ENCODE data around the gene CDK14. TPM values are rescaled to one million over a fixed set of nuclear protein-coding genes. Genes with fewer than 3 reads are reported as not detected.

The CDK14 gene
- total RNA-seq, 4 donors from 2014 or later: 3.5 to 5.1 (median 3.9) TPM

- no peak for TF ChIP-seq POLR2AphosphoS5 (IDR thresholded peaks at IDR 0.05)
- TF ChIP-seq POLR2A (IDR thresholded peaks at IDR 0.05): no peak
- TF ChIP-seq CTCF (IDR thresholded peaks at IDR 0.05): no peak
- no peak for TF ChIP-seq EP300 (IDR thresholded peaks at IDR 0.05)
- Histone ChIP-seq H3K4me1 (no peaks in the 10 kb centered on the region), H3K27me3 (no peaks in the 10 kb centered on the region), H3K9me3 (peaks cover 4% of the 10 kb centered on the region), H3K36me3 (no peaks in the 10 kb centered on the region), H3K4me3 (no peak overlapping the region), H3K27ac (no peak overlapping the region)
- WGBS: 88% methylated on average over 2 of the region's 2 CpGs
- DNase-seq (ENCODE audit: low spot score in 2 of 2): no peak
Measured at GRCh38 chr7:90834771-90835170, 238.7 kb downstream of the CDK14 start.

DNA sequence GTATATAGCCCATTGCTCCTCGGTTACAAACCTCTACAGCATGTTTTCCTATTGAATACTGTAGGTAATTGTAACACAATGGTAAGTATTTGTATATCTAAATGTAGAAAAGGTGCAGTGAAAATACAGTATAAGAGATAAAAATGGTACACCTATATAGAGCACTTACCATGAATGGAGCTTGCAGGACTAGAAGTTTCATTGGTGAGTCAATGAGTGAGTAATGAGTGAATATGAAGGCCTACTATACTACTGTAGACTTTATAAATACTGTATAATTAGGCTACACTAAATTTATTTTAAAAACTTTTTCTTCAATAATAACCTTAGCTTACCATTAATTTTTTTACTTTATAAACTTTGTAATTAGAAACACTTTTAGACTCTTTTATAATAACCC lies 239.7 kb downstream of the CDK14 start:
- WGBS: 83% methylated on average over 1 of the region's 1 CpG
- H3K4me1 ChIP-seq: no peaks in the 10 kb centered on the region
- H3K36me3 ChIP-seq: no peaks in the 10 kb centered on the region
- no peak overlapping the region for H3K4me3 ChIP-seq
- no peak for TF ChIP-seq EP300 (IDR thresholded peaks at IDR 0.05)
- TF ChIP-seq CTCF (IDR thresholded peaks at IDR 0.05): no peak
- TF ChIP-seq POLR2A (IDR thresholded peaks at IDR 0.05): no peak
- TF ChIP-seq POLR2AphosphoS5 (IDR thresholded peaks at IDR 0.05): no peak
- H3K27ac ChIP-seq: no peak overlapping the region
- H3K27me3 ChIP-seq: no peaks in the 10 kb centered on the region
- H3K9me3 ChIP-seq: peaks cover 4% of the 10 kb centered on the region
- no peak for DNase-seq (ENCODE audit: low spot score in 2 of 2)

DNA sequence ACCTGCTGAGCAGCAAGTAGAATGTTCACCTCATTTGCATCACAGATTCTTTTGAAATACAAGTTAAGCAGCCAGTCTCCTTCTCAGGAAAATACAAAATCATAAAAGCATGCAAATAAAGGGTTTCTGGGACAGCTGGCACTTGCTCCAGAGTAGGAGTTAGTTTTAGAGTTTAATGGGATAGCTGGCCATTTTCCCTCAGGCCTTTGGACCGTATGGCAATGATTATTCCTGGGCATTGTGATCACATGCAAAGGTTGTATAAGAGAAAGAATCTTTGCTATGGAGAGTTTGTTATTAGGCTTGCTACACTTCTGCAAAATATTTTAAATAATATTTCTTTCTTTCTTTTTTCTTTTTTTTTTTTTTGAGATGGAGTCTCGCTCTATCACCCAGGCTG lies 240.8 kb downstream of the CDK14 start:
- Histone ChIP-seq H3K27ac (no peak overlapping the region), H3K4me3 (no peak overlapping the region), H3K9me3 (peaks cover 4% of the 10 kb centered on the region), H3K27me3 (no peaks in the 10 kb centered on the region), H3K36me3 (no peaks in the 10 kb centered on the region), H3K4me1 (no peaks in the 10 kb centered on the region)
- WGBS: 79% methylated on average over 2 of the region's 2 CpGs
- no peak for DNase-seq (ENCODE audit: low spot score in 2 of 2)
- no peak for TF ChIP-seq EP300 (IDR thresholded peaks at IDR 0.05)

- Histone ChIP-seq H3K4me3 (no peak overlapping the region), H3K9me3 (peaks cover 4% of the 10 kb centered on the region), H3K27ac (no peak overlapping the region), H3K27me3 (no peaks in the 10 kb centered on the region), H3K36me3 (no peaks in the 10 kb centered on the region), H3K4me1 (no peaks in the 10 kb centered on the region)
- 97% methylated on average over 8 of the region's 8 CpGs for WGBS
- no peak for DNase-seq (ENCODE audit: low spot score in 2 of 2)
- TF ChIP-seq CTCF (IDR thresholded peaks at IDR 0.05) (no peak), POLR2A (IDR thresholded peaks at IDR 0.05) (no peak), EP300 (IDR thresholded peaks at IDR 0.05) (no peak), POLR2AphosphoS5 (IDR thresholded peaks at IDR 0.05) (no peak)
Measured at GRCh38 chr7:90838799-90839198, 242.7 kb downstream of the CDK14 start.

DNA sequence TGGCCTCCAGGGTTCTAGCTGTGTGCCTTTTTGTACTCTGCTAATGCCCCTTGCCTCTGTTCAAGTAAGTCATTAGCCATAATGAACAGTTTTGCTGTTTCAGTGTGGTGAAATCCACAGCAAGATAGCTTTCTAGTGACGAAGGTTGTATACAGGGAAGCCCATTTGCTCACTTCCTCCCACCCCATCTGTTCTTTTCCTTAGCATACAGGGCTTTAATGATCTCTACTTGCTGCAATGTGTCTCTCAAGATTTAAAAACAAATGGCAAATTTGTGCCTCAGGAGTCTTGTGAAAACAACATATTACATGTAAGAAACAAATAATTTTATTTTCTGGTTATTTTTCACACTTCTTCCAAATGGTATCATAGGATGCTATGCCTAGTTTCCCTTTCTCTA lies 243.2 kb downstream of the CDK14 start:
- DNase-seq (ENCODE audit: low spot score in 2 of 2): no peak
- Histone ChIP-seq H3K27me3 (no peaks in the 10 kb centered on the region), H3K4me1 (no peaks in the 10 kb centered on the region), H3K36me3 (no peaks in the 10 kb centered on the region), H3K27ac (no peak overlapping the region), H3K9me3 (peaks cover 4% of the 10 kb centered on the region), H3K4me3 (no peak overlapping the region)
- TF ChIP-seq CTCF (IDR thresholded peaks at IDR 0.05) (no peak), POLR2AphosphoS5 (IDR thresholded peaks at IDR 0.05) (no peak), EP300 (IDR thresholded peaks at IDR 0.05) (no peak), POLR2A (IDR thresholded peaks at IDR 0.05) (no peak)
- 97% methylated on average over 1 of the region's 1 CpG for WGBS

DNA sequence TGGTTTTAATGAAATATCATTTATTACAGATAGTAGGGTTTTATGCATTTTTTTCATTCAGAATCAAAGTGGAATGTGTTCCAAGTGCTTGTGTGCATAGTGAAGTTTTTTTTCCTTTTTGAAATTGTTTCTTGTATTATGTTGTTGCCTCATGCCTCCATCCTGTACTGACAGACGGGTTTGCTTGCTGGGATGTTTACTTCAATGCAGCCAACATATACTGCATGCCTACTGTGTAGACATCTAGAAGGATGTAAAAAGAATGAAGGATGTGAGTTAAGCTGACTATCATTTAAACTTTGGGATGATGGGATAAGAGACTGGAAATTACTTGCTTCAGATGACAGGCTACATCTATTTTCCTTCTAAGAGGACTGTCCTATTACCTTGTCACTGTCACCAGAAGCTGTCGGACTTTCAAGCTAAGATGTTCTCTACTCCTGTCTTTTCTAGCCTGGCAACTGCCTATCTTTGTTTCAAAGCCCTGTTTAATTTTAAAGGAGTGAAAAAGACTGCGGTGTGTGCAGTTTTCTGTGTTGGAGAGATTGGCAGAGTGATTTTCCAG lies 243.7 kb downstream of the CDK14 start:
- Histone ChIP-seq H3K36me3 (no peaks in the 10 kb centered on the region), H3K27ac (no peak overlapping the region), H3K4me3 (no peak overlapping the region), H3K27me3 (no peaks in the 10 kb centered on the region), H3K9me3 (peaks cover 4% of the 10 kb centered on the region), H3K4me1 (no peaks in the 10 kb centered on the region)
- no peak for DNase-seq (ENCODE audit: low spot score in 2 of 2)
- 86% methylated on average over 3 of the region's 3 CpGs for WGBS
- TF ChIP-seq CTCF (IDR thresholded peaks at IDR 0.05): no peak
- no peak for TF ChIP-seq POLR2A (IDR thresholded peaks at IDR 0.05)
- TF ChIP-seq POLR2AphosphoS5 (IDR thresholded peaks at IDR 0.05): no peak
- no peak for TF ChIP-seq EP300 (IDR thresholded peaks at IDR 0.05)
